COLO668 (cell line): Measurements from ENCODE around the gene SFXN5.
"Not testable (repeated sequence)": the region's sequence is repeated elsewhere in the genome, so short reads cannot be mapped to it uniquely, and the experiment has no call there.

Source experiments
- DNase-seq: peaks from one replicate; lab custom pipeline; 2025; ENCODE audit not compliant: unreplicated experiment; lab: John Stamatoyannopoulos, UW

Gene SFXN5

DNA sequence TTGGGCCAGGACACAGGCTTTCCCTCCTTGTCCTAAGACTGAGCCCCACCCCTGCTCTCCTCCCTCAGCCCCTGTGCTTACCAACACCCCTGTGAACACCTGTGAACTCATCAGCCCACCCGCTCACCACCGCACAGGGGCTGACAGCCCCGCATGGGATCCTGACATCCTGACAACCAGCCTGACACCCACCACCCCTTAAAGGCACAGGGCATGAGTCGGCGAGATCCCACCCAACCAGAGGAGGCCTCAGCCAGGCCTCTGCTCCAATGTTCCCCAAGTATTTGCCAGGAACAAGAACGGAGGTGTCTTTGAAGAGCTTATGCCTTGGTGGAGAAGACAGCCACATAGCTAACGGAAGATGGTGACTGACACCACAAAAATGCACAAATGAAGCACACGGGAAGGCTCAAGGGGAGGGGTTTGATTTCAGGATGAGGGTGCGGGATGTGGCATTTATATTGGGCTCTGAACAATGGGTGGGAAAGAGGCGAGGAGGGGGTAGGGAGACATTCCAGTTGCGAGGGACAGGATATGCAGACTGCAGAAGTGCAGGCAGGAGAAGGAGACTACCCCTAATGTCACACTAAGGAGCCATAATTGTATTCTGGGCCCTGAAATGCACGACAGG lies 30.2 kb upstream of the SFXN5 start:
- DNase-seq, result no peak

GRCh38 chr2:73100956-73101355 lies 29.4 kb upstream of the SFXN5 start:
- DNase-seq, result no peak

DNA sequence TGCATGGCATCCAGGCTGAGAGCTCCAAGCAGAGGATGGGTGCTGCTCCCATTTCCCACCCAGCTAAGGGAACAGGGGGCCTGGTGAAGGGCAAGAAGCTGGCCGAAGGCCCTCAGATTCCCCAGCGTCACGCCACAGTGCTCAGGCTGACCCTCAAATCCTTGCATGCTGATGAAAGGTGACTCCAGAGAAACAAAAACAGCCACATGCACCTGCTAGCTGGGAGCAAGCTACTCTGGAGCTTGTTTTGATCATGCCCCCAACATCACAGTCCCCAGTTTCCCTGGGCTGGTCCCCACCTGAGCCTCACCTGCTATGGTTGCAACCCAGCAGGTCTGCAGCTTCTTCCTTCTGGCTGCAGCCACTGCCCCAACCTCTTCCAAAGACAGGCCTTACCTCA lies 28.0 kb upstream of the SFXN5 start:
- DNase-seq, result no peak

DNA sequence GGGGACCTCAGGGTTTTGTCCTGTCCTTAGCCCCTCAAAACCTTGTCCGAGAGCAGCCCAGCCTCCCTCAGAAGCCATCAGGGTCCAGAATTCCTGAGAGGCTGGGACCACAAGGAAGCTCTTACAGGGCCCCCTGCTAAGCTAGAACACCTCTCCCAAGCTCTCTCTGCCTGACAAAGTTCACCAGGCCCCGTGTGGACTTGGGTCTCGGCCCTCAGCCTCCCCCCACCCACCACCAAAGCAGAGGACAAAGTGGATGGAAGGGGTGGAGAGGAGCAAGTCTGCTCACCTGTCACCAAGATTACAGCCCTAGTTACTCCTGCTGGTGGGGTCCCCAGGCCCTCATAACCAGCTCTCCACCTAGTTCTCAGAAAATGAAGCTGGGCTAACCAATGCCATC lies 24.4 kb upstream of the SFXN5 start:
- no peak for DNase-seq

GRCh38 chr2:73093601-73094218 lies 22.2 kb upstream of the SFXN5 start:
- DNase-seq, result not testable (repeated sequence)

- no peak for DNase-seq
These were observed 20.8 kb upstream of the SFXN5 start for GRCh38 chr2:73092146-73092783.

- DNase-seq, result no peak
These were observed 20.2 kb upstream of the SFXN5 start for GRCh38 chr2:73091696-73092095.

DNA sequence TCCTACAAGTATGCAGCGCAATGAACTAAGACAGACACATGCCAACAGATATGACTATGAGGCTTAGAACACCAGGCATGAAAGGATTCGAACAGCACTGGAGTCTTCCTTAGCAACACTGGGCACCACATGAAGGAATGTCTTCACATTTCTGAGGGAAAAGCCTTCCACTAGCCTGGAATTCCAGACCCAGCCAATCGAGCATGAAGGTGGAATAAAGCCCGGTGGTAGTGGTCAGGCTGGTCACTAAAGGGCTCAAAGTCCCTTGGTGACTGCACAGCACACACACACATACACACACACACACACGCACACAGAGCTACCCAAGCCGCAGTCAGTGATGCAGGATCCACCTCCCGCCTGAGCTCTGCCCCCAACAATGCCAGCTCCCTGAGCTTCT lies 19.7 kb upstream of the SFXN5 start:
- DNase-seq, result no peak

GRCh38 chr2:73089270-73090030 lies 17.9 kb upstream of the SFXN5 start:
- no peak for DNase-seq

DNA sequence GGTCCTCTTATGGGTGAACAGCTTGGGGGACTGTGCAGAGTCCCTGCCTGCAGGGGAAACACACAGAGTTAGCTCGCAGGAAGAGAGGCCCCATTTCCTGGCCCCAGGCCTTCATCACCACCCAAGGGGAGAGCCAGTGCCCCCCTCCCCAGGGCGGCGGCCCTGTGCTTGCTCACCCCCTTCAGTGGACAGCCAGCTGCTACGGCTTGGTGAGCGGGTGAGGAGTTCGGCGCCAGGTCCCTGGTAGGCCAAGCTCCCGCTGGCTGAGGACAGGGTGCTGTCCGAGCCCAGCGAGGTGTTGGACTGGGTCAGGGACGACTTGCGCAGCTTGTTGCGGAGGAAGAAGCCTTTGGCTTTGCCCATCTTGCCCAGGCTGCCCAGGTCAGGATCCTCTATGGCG lies 17.2 kb upstream of the SFXN5 start:
- no peak for DNase-seq

DNA sequence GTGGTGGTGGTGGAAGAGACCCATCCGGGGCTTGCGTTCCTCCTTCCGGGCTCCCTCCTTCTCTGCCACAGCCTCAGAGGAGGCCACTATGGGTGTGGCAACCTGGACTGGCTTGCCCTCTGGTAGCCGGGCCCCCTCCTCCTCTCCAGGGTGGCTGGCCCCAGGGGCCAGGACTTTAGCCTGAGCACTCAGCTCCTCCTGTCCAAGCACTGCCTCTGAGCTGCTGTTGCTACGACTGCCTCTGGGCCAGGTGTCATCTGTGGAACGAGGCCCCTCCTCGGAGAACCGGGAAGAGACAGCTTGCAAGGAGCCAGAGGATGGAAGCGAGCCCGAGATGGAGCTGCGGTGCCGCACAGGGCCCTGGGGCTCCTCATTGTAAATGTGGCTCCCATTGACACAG lies 16.7 kb upstream of the SFXN5 start:
- no peak for DNase-seq

DNA sequence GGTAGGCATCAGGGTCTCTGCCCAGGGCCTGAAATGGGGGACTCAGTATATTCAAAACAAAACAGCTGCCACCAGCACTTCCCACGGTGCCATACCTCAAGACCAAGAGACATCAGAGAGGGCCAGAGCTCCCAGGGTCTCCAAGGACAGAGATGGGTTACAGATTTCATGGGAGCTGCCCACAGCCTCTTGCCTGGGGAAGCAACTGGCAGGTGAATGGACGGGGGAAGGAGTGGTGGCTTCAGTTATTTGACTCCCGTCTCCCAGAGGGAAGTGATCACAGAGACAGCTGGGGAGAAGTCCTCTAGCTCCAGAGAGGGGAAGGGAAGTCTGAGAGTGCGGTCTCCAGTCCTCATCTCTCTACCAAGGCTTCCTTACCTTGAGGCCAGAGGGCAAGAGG lies 15.8 kb upstream of the SFXN5 start:
- no peak for DNase-seq

DNA sequence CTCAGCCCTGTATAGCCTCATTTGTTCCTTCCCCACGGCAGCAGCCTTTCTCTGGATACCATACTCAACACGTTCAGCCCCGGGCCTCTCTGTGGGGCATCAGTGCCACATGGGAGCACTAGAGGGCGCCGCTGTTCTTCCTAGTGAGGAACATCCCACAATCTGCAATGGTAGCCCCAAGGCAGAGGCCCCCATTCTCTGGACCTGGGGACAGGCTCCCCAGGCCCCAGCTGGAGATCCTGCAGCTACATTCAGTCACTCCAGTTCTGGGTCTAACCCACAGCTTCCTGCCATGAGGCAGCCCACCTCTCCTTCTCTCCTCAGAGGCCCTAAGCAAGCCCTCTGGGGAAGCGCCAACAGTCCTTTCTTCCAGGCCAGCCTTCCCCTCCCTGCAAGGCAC lies 14.2 kb upstream of the SFXN5 start:
- DNase-seq, result peak; percentile 73

- DNase-seq, result no peak
These were observed 13.5 kb upstream of the SFXN5 start for GRCh38 chr2:73084971-73085370.

- peak; percentile 22 for DNase-seq
These were observed 12.6 kb upstream of the SFXN5 start for GRCh38 chr2:73083886-73084800.

GRCh38 chr2:73082523-73083410 lies 11.3 kb upstream of the SFXN5 start:
- DNase-seq, result no peak

DNA sequence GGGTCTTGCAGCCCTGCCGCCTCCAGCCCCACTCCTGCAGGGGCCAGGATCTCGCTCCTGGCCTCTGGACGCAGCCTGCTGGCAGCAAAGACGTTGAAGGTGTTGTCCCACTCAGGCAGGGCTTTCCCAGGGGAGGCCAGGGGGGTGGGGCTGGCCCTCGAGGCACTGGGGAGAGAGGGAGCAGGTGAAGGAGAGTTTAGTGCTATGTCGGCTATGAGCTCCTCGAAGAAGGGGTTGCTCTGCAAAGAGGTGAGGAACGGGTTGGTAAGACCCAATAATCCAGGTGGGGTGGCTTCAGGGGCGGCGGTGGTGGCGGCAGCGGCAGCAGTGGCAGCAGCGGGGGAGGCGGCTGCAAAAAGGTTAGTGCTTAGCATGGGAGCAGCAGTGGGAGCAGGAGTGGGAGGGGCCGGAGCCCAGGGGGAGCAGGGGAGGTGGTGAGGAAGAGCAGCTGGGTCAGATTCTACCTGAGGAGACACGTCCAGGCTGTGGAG lies 9.7 kb upstream of the SFXN5 start:
- no peak for DNase-seq

DNA sequence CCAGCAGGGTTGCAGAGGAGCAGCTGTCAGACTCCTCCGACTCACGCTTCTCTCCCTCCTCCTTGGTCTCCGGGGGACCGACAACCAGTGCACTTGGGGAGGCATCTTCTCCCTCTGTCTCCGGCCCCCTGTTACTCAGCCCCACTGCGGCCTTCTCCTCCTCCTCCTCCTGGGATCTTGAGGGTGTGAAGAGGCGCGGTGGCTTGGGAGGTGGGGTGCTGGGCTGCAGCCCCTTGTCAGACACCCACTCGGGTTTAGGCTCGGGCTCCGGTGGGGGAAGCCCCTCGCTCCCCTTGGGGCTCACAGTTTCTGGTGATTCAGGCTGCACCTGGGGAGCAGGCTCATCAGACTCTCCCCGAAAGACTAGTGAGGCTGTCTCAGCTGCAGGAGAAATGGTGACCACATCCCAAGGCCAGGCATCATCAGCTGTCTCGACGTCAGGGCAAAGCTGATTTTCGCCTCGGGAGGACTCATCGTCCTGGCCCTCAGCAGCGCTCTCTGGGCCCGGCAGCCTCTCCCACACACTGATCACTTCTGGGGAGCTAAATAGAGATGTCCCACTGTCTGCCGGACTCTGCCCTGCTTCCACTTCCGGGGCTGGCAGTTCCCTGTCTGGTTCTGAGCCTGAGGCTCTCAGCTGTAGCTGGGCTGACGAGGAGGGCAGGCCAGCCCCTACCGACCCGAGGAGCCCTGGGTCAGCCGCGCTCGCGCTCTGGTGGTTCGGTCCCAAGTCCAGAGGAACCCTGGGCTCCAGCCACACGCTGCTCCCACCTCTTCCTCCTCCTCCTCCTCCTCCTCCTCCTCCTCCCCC lies 9.0 kb upstream of the SFXN5 start:
- DNase-seq, result no peak

GRCh38 chr2:73079636-73080035 lies 8.1 kb upstream of the SFXN5 start:
- no peak for DNase-seq
